ENCODE results near the gene IL1R2.

The IL1R2 gene

GRCh38 chr2:101989740-101990460, 1.9 kb upstream of the IL1R2 start:
- TF ChIP-seq CTCF (conservative IDR thresholded peaks at IDR 0.05): no peak
- H3K27ac ChIP-seq: no peak overlapping the region

GRCh38 chr2:101993772-101994171, 2.0 kb downstream of the IL1R2 start:
- TF ChIP-seq CTCF (conservative IDR thresholded peaks at IDR 0.05): no peak
- H3K27ac ChIP-seq: no peak overlapping the region

- no peak for TF ChIP-seq CTCF (conservative IDR thresholded peaks at IDR 0.05)
- no peak overlapping the region for H3K27ac ChIP-seq
Measured at GRCh38 chr2:101995019-101995418, 3.3 kb downstream of the IL1R2 start.

GRCh38 chr2:101995804-101996203, 4.0 kb downstream of the IL1R2 start:
- H3K27ac ChIP-seq: no peak overlapping the region
- no peak for TF ChIP-seq CTCF (conservative IDR thresholded peaks at IDR 0.05)

GRCh38 chr2:101998556-101998895, 6.8 kb downstream of the IL1R2 start:
- no peak for TF ChIP-seq CTCF (conservative IDR thresholded peaks at IDR 0.05)
- 0 out of 2 replicates have a peak overlapping the region, but pooled peaks have one; percentile 21 for H3K27ac ChIP-seq

- TF ChIP-seq CTCF (conservative IDR thresholded peaks at IDR 0.05): no peak
- peak overlapping the region; percentile 21; the same call in 1 of the 2 replicates for H3K27ac ChIP-seq
Measured at GRCh38 chr2:101998896-101999789, 7.4 kb downstream of the IL1R2 start.

GRCh38 chr2:102000012-102000411, 8.3 kb downstream of the IL1R2 start:
- H3K27ac ChIP-seq: no peak overlapping the region
- TF ChIP-seq CTCF (conservative IDR thresholded peaks at IDR 0.05): no peak
